Astrocyte of the spinal cord (primary cell): ENCODE results near the gene FAM217A.
"Not testable (repeated sequence)": the region's sequence is repeated elsewhere in the genome, so short reads cannot be mapped to it uniquely, and the experiment has no call there.

Experiments used
- DNase-seq: peaks from one replicate; pipeline ENCODE4 v3.0.0; 2011; ENCODE audit warnings: low read depth, low spot score
- H3K4me3 ChIP-seq: 2 replicates; pipeline ENCODE4 v1.5.1; 2011; ENCODE audit warnings: low read depth, mild to moderate bottlenecking, low read length, moderate library complexity
- in situ Hi-C: cut with HindIII; loops from 2 replicates; pipeline ENCODE4 v1.10.0; 2017; ENCODE audit warnings: low sequenced_read_pairs
- TF ChIP-seq, protein P1 (sequence below): IDR thresholded peaks from 2 replicates; pipeline ENCODE4 v1.5.1; 2012; ENCODE audit warnings: low read depth, mild to moderate bottlenecking, low read length, inconsistent platforms

The FAM217A gene

GRCh38 chr6:4103929-4104328 is 25.0 kb upstream of the FAM217A start:
- in situ Hi-C loops = no loop called here

GRCh38 chr6:4102687-4103244 is 23.8 kb upstream of the FAM217A start:
- H3K4me3 ChIP-seq = no peak overlapping the region
- no peak for DNase-seq
- in situ Hi-C loops = no loop called here
- TF ChIP-seq, protein P1, sequence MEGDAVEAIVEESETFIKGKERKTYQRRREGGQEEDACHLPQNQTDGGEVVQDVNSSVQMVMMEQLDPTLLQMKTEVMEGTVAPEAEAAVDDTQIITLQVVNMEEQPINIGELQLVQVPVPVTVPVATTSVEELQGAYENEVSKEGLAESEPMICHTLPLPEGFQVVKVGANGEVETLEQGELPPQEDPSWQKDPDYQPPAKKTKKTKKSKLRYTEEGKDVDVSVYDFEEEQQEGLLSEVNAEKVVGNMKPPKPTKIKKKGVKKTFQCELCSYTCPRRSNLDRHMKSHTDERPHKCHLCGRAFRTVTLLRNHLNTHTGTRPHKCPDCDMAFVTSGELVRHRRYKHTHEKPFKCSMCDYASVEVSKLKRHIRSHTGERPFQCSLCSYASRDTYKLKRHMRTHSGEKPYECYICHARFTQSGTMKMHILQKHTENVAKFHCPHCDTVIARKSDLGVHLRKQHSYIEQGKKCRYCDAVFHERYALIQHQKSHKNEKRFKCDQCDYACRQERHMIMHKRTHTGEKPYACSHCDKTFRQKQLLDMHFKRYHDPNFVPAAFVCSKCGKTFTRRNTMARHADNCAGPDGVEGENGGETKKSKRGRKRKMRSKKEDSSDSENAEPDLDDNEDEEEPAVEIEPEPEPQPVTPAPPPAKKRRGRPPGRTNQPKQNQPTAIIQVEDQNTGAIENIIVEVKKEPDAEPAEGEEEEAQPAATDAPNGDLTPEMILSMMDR = no peak

More at GRCh38 chr6:4103929-4104328, 25.0 kb upstream of the FAM217A start:
- no peak for DNase-seq
- H3K4me3 ChIP-seq = no peak overlapping the region
- TF ChIP-seq, protein P1 = no peak

DNA sequence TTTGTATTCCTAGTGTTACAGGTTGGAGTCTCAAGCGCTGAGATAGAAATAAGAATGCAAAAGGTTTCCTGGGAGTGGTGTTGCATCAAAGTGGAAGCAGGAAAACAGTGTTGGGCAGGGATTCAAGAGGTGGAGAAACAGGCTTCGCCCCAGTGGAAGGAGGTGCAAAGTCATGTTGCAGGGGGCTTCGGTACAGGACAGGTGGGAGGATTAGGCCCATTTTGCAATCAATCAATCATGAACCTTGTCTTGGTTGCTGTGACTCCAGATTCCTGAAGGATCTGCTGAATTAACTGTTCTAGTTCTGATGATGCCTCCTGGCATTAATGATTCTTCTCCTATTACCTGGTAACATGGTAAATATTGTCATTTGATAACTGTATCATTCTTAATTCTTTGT is 22.4 kb upstream of the FAM217A start:
- in situ Hi-C loops = no loop called here
- TF ChIP-seq, protein P1 = no peak
- DNase-seq = no peak
- no peak overlapping the region for H3K4me3 ChIP-seq

GRCh38 chr6:4100655-4101054 is 21.7 kb upstream of the FAM217A start:
- TF ChIP-seq, protein P1 = no peak
- in situ Hi-C loops = no loop called here
- H3K4me3 ChIP-seq = no peak overlapping the region
- no peak for DNase-seq

- H3K4me3 ChIP-seq = no peak overlapping the region
- TF ChIP-seq, protein P1 = no peak
- in situ Hi-C loops = no loop called here
- no peak for DNase-seq
Observed at GRCh38 chr6:4093288-4093687, 14.4 kb upstream of the FAM217A start.

- in situ Hi-C loops = no loop called here
- DNase-seq = no peak
- TF ChIP-seq, protein P1 = no peak
- H3K4me3 ChIP-seq = no peak overlapping the region
Observed at GRCh38 chr6:4091941-4092340, 13.0 kb upstream of the FAM217A start.

DNA sequence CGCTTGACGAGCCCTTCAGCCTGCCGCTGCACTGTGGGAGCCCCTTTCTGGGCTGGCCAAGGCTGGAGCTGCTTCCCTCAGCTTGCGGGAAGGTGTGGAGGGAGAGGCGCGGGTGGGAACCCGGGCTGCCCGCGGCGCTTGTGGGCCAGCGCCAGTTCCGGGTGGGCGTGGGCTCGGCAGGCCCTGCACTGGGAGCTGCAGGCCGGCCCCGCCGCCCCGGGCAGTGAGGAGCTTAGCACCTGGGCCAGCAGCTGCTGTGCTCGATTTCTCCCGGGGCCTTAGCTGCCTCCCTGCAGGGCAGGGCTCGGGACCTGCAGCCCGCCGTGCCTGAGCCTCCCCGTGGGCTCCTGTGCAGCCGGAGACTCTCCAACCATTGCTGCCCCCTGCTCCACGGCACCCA is 11.1 kb upstream of the FAM217A start:
- DNase-seq, H3K4me3 ChIP-seq, in situ Hi-C loops: not testable (repeated sequence)
